Measurements from ENCODE around the gene SIK3. TPM values are rescaled to one million over a fixed set of nuclear protein-coding genes. Genes with fewer than 3 reads are reported as not detected.

The SIK3 gene
- total RNA-seq, 1 experiment from 2014 or later = 31.4 TPM

DNA sequence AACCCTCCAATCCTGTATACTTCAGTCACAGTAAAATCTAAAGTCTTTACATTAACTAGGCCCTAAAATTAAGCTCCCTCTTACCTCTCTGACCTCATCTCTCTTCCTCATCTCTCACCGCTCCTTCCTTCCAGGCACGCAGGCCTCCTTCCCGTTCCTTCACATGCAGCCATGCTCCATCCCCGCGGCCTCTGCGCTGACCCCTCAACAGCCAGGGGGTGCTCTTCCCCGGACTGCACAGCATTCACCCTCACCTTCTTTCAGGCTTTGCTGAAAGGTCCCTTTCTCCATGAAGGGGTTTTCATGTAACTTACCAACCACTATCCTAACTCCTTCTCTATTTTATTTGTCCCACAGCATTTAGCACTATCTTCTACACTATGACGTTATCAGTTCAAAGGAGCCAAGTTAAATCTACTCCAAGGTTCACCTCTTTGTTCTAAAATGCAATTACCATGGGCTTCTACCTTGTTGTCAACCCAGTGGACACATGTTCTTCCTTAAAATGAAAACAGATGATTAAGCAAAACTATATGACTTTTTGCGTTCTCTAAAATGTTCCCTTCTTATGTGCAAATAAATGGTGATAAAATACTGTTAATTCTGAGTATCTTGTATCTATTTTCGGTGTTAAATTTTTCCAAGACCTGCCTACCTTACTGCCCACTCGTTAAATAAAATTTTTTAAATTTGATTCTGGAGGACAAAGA is 203.0 kb downstream of the SIK3 start:
- H3K14ac ChIP-seq (ENCODE audit: insufficient read depth, low read length) = no peak overlapping the region
- no peak overlapping the region for H3K9ac ChIP-seq (ENCODE audit: extremely low read depth, insufficient read length, low read length)
- peak; percentile 71 for DNase-seq
- no peaks in the 10 kb centered on the region for H4K20me1 ChIP-seq (ENCODE audit: control insufficient read depth, insufficient read depth, insufficient read length)
- WGBS (ENCODE audit: extremely low coverage, insufficient read length, low lambda C conversion rate) = no CpG with 5 or more reads among the region's 11 CpGs
- Mint-ChIP-seq H3K4me1 (peaks cover 4 to 5% of the 10 kb centered on the region in 2 experiments; a peak in 3 of 4 replicates), H3K36me3 (ENCODE audit: insufficient read depth in 1 of 3, low read depth in 3 of 3) (peaks cover 12 to 43% (median 35%) of the 10 kb centered on the region in 3 experiments), H3K27ac (peak overlapping the region in 2 of 3 experiments; percentile 1 to 40; a peak in 1 of 7 replicates), H3K4me3 (no peak overlapping the region), H3K9me3 (peaks cover 0 to 5% of the 10 kb centered on the region in 2 experiments; a peak in 4 of 5 replicates), H3K27me3 (ENCODE audit: low read depth) (no peaks in the 10 kb centered on the region)
- no peaks in the 10 kb centered on the region for H3K9me3 ChIP-seq (ENCODE audit: control insufficient read depth, low read depth, low read length)
- H2BK12ac ChIP-seq (ENCODE audit: insufficient read length, low read depth, low read length) = no peak overlapping the region
- H2BK5ac ChIP-seq (ENCODE audit: insufficient read length, low read length) = no peak overlapping the region
- H3K79me2 ChIP-seq (ENCODE audit: insufficient read depth, low read length) = no peaks in the 10 kb centered on the region
- H3K23me2 ChIP-seq (ENCODE audit: insufficient read length, low read depth, low read length, poor library complexity, severe bottlenecking) = no peaks in the 10 kb centered on the region
- no peak overlapping the region for H2BK15ac ChIP-seq (ENCODE audit: low read depth, low read length)
- no peak overlapping the region for H3K23ac ChIP-seq (ENCODE audit: insufficient read length, low read depth, low read length)
- H4K8ac ChIP-seq (replicated peaks; ENCODE audit: insufficient read length, low read depth, low read length) = no peak overlapping the region
- H2AFZ ChIP-seq (ENCODE audit: low read length) = no peak overlapping the region
- no peak overlapping the region for H2BK20ac ChIP-seq (ENCODE audit: low read depth, low read length, poor library complexity, severe bottlenecking)
- H2AK5ac ChIP-seq (ENCODE audit: insufficient read length, low read length) = no peak overlapping the region
- no peak overlapping the region for H4K5ac ChIP-seq (ENCODE audit: insufficient read length, low read depth, low read length)
- H3K4ac ChIP-seq (ENCODE audit: low read depth, low read length) = no peak overlapping the region
- H4K91ac ChIP-seq (ENCODE audit: insufficient read length, low read depth, low read length) = no peak overlapping the region
- no peak overlapping the region for H3T11ph ChIP-seq (ENCODE audit: low read length)
- H2BK120ac ChIP-seq (ENCODE audit: low read depth, low read length, poor library complexity, severe bottlenecking) = no peak overlapping the region
- H3K18ac ChIP-seq (ENCODE audit: insufficient read length, low read depth, low read length) = no peak overlapping the region
- no peak overlapping the region for H3K27ac ChIP-seq (ENCODE audit: insufficient read length, low read depth, low read length)
- no peak overlapping the region for H3K56ac ChIP-seq (ENCODE audit: insufficient read length, low read depth, low read length)
- TF ChIP-seq CTCF (conservative IDR thresholded peaks at IDR 0.05) = peak; percentile 85
- no peaks in the 10 kb centered on the region for H3K27me3 ChIP-seq (ENCODE audit: insufficient read depth, low read length)
- no peaks in the 10 kb centered on the region for H3K79me1 ChIP-seq (ENCODE audit: insufficient read depth, low read depth, low read length, poor library complexity, severe bottlenecking)
- H3K4me2 ChIP-seq (ENCODE audit: insufficient read depth, insufficient read length, low read length) = no peak overlapping the region
- H3K4me1 ChIP-seq (ENCODE audit: insufficient read depth, low read length) = no peaks in the 10 kb centered on the region
